ENCODE results near the gene BIRC5.

GRCh38 chr17:78249074-78249817, 35.2 kb downstream of the BIRC5 start:
- TF ChIP-seq CTCF (IDR thresholded peaks at IDR 0.05) = no peak
- TF ChIP-seq REST (IDR thresholded peaks at IDR 0.05; ENCODE audit: insufficient read depth in 1 of 2, low read depth in 2 of 2, low read length in 1 of 2) = no peak
- no peak for TF ChIP-seq TCF7L2 (IDR thresholded peaks at IDR 0.05; ENCODE audit: low read depth, low read length)
- TF ChIP-seq POLR2AphosphoS5 (IDR thresholded peaks at IDR 0.05; ENCODE audit: low read depth, low read length) = no peak
